Measurements from ENCODE around the gene MAPT.

Gene MAPT

GRCh38 chr17:45863857-45864654 is 30.3 kb upstream of the MAPT start:
- no peak for DNase-seq

GRCh38 chr17:45867171-45867570 is 27.2 kb upstream of the MAPT start:
- DNase-seq: no peak

- DNase-seq: no peak
Observed at GRCh38 chr17:45867702-45868101, 26.7 kb upstream of the MAPT start.

GRCh38 chr17:45868276-45868675 is 26.1 kb upstream of the MAPT start:
- peak; percentile 20 for DNase-seq

GRCh38 chr17:45869676-45870341 is 24.5 kb upstream of the MAPT start:
- DNase-seq: no peak

GRCh38 chr17:45870342-45870974 is 23.9 kb upstream of the MAPT start:
- no peak for DNase-seq

GRCh38 chr17:45871718-45872117 is 22.6 kb upstream of the MAPT start:
- DNase-seq: no peak

GRCh38 chr17:45873728-45874127 is 20.6 kb upstream of the MAPT start:
- DNase-seq: no peak

- DNase-seq: no peak
Observed at GRCh38 chr17:45874151-45874550, 20.2 kb upstream of the MAPT start.

- DNase-seq: no peak
Observed at GRCh38 chr17:45876539-45876938, 17.8 kb upstream of the MAPT start.

- no peak for DNase-seq
Observed at GRCh38 chr17:45877467-45877866, 16.9 kb upstream of the MAPT start.

GRCh38 chr17:45883063-45883462 is 11.3 kb upstream of the MAPT start:
- DNase-seq: no peak

GRCh38 chr17:45886852-45887251 is 7.5 kb upstream of the MAPT start:
- DNase-seq: no peak

GRCh38 chr17:45888392-45888791 is 6.0 kb upstream of the MAPT start:
- DNase-seq: no peak

- DNase-seq: no peak
Observed at GRCh38 chr17:45889579-45889978, 4.8 kb upstream of the MAPT start.

GRCh38 chr17:45893725-45894021 is 681 bp upstream of the MAPT start:
- no peak for DNase-seq

GRCh38 chr17:45895304-45895968 is 1.1 kb downstream of the MAPT start:
- no peak for DNase-seq

- DNase-seq: no peak
Observed at GRCh38 chr17:45895969-45896785, 1.8 kb downstream of the MAPT start.

GRCh38 chr17:45896803-45897693 is 2.7 kb downstream of the MAPT start:
- DNase-seq: no peak

- DNase-seq: no peak
Observed at GRCh38 chr17:45900136-45900535, 5.8 kb downstream of the MAPT start.

GRCh38 chr17:45900723-45901415 is 6.5 kb downstream of the MAPT start:
- DNase-seq: no peak

All from NCI-H226 (cell line).